Endothelial cell of hepatic sinusoid (primary cell): ENCODE results near the gene BCAN.

Experiments
- in situ Hi-C: cut with HindIII; loops from 2 replicates; pipeline ENCODE4 v1.10.0; 2017; ENCODE audit warnings: low sequenced_read_pairs

The BCAN gene

DNA sequence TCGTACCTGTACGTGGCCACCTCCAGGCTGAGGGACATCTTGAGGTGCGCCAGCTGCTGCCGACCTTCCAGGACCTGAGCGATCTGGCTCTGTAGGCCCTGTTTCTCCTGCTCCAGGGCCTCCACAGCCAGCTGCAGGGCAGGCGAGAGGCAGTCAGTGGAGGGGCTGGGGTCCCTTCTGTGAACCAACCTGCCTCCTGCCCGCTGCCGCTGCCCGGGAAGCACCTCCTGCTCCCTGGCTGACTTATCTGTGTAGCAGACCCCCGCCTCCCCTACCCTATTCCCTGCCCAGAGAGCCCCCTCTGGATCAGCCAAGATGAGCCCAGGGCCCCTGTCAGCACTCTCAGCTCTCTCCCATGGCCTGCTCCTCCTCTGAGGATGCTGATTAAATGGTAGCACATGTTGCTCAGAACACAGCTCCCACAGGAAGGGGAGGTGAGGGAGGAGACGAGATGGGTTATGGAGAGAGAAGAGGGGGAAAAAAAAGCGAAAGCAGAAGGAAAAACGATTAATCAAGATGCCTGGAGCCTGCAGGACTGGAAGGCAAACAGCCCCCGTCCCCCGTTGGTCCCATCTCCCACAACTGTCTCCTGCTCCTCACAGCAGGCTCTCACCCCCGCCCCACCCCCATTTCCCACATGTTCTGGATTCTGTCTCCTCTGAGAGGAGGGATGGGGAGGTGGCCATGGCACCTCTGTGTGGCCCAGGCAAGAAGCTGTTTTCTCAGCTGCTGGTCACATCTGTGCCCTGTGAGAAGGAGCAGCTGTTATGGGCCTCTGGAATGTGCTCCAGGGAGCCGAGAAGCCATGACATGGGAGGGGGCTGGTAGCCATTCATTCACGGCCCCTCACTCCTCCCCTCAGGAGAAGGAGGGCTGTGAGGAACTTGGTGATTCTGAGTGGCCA is 33.5 kb downstream of the BCAN start:
- in situ Hi-C loops: no loop called here

DNA sequence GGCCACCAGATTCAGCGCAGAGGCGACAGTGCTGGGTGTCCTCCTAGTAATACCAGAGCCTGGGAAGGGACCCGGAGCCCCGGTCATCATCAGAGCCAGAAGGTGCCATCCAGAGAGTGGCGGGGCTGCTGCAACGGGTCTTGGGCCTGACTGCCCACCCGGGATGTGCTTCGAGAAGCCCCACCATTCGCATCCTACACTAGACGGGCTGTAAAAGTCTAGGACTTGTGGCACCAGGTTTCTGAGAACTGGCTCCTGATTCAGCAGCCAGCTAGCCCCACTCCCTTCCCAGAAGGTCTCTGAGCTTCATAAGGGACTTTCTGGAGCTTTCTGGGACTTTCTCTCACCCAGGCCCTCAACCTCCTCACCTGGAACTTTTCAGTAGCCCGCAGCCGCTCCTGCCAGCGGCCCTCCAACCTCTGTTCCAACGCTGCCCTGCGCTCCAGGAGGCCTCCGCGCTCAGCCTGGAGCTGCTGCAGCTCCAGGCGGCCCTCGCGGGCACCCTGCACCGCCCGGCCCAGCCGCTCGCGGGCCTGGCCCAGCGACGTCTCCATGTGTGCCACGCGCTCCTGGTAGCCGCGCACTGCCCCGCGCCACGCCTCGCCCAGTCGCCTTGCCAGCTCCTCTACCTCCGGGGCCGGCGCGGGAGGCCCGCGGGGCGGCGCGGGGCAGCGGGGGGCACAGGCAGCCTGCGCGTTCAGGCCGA is 34.4 kb downstream of the BCAN start:
- in situ Hi-C loops: no loop called here

- in situ Hi-C loops: no loop called here
Observed at GRCh38 chr1:156676820-156677615, 35.1 kb downstream of the BCAN start, which contains the start of gene NES. NES (minus strand) TSS chr1:156677407; CDS start chr1:156677264, 143 bp downstream.

- in situ Hi-C loops: no loop called here
Observed at GRCh38 chr1:156677616-156678596, 36.0 kb downstream of the BCAN start.

DNA sequence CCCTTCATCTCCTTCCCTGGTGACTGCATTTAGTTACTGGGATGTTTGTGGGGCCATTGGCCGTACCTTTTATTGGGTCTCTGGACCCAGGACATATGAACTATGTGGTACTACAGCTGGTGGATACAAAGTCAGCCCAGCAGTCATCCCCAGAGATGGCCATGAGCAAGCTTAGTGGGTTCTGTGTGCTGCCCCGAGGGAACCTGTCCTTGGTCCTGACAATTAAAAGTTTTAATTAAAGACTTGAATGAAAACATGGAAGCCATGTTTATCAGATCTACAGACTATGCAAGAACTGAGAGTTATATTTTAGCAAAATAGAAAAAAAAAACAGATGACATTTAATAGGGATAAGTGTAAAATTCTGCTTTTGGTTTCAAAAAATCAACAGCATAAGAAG is 38.1 kb downstream of the BCAN start:
- in situ Hi-C loops: loop anchor here (5.0 kb wide), 1 partner anchor 53 kb away; no protein-coding TSS in a partner anchor

GRCh38 chr1:156681196-156681960 is 39.5 kb downstream of the BCAN start:
- in situ Hi-C loops: loop anchor here (5.0 kb wide), 1 partner anchor 54 kb away; no protein-coding TSS in a partner anchor

DNA sequence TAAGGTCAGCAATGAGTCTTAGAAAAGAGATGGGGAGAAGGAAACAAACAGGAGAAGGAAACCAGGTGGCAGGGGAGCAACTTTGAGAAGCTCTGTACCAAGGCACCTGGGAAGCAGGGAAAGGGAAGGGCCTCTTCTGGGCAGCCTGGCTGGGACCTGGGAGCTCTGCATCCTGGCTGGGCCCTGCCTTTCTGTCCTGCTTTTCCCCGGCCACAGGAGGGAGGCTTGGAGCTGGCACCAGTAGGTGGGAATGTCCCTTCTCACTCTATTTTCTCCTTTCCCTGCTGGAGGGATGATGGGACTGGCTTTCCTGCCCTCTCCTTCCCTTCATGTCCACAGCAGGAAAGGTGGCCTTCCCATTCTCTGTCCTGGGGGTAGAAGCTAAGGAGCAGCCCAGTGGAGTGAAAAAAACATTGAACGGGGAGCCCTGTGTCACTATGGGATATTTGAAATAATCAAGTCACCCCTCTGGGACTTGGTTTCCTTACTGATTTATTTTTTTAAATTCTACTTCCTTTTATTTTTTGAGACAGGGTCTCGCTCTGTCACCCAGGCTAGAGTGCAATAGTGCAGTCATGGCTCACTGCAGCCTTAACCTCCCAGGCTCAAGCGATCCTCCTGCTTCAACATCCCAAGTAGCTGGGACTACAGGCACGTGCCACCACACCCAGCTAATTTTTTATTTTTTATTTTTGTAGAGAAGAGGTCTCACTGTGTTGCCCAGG is 40.4 kb downstream of the BCAN start:
- in situ Hi-C loops: loop anchor here (5.0 kb wide), 1 partner anchor 55 kb away; no protein-coding TSS in a partner anchor

DNA sequence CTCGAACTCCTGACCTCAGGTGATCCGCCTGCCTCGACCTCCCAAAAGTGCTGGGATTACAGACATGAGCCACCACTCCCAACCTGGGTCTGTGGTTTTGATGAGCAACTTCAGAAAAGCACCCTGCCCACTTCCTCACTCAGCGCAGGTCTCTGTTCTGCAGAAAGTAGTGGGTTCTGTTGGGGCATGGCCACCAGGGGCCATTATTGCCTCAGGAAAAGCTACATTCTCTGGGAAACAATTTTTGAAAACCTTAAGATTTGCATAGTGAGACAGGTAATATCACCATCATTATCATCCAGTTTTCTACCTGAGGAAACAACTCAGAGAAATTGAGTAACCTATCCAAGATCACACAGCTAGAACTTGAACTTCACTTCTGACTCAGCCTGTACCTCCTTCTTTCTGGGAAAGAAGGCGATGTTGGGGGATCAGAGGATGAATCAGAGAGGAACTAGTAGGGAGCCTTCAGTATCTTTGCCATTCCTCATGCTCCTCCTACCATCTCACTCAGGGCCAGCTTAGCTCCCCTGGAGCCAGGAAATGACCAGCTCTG is 42.4 kb downstream of the BCAN start:
- in situ Hi-C loops: loop anchor here (5.0 kb wide), 1 partner anchor 57 kb away; no protein-coding TSS in a partner anchor

DNA sequence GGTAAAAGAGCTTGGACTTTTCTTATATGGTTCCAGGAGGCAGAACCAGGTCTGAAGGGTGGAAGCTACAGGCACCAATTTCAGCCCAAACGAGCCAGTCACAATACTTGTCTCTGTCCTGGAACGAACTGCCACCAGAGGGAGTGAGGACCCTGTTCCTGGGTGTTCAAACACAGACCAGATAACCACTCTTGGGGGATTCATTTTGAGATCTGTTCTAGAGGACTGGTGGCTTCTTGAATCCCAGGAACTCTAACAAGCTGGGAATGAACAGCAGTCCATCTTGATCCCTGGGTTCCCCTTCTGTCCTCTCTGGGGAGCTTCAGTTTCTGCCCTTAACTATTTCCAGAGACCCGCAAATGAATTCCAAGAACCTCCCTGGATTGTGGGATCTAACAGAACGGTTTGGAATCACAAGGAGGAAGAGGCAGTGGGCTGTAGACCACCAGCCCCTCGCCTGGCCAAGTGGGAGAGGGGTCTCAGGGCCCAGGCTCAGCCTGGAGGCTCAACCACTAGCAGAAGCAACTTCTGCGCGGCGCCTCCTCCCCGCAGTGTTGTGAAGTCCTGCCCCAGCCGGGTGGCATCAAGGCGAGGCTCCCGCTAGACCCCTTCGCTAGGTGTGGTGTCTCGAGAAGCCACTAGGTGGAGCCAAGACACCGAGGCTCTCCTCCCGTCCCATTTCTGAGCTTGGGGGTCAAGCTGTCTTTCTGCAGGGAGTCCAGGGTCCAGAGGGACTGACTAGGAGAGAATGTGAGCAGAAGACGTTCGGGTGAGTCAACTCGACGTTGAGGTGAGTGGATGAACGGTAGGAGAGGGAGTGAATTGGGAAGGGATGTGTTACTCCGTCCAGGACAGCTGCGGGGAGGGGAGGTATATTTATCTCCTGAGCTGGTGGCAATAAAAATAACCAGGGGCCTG is 47.4 kb downstream of the BCAN start:
- in situ Hi-C loops: no loop called here

GRCh38 chr1:156689953-156690674 is 48.2 kb downstream of the BCAN start:
- in situ Hi-C loops: loop anchor here (5.0 kb wide), 1 partner anchor 37 kb away; the partner anchor contains the start of genes ISG20L2 and METTL25B

- in situ Hi-C loops: loop anchor here (5.0 kb wide), 1 partner anchor 37 kb away; the partner anchor contains the start of genes ISG20L2 and METTL25B
Observed at GRCh38 chr1:156690675-156691036, 48.7 kb downstream of the BCAN start.

GRCh38 chr1:156691191-156691590 is 49.3 kb downstream of the BCAN start:
- in situ Hi-C loops: loop anchor here (5.0 kb wide), 1 partner anchor 36 kb away; the partner anchor contains the start of genes ISG20L2 and METTL25B

GRCh38 chr1:156691665-156692440 is 49.9 kb downstream of the BCAN start:
- in situ Hi-C loops: loop anchor here (5.0 kb wide), 1 partner anchor 35 kb away; the partner anchor contains the start of genes ISG20L2 and METTL25B

- in situ Hi-C loops: loop anchor here (5.0 kb wide), 1 partner anchor 35 kb away; the partner anchor contains the start of genes ISG20L2 and METTL25B
Observed at GRCh38 chr1:156692441-156692924, 50.6 kb downstream of the BCAN start.
